HepG2 (cell line): Measurements from ENCODE around the gene TOGARAM1.

Experiments
- BORCS8-MEF2B ChIP-seq: sonication (generic); formaldehyde crosslinking; IDR thresholded peaks from 2 replicates; pipeline ENCODE4 v1.8.0; 2022; ENCODE audit warnings: mild to moderate bottlenecking, missing genetic modification reagents
- CC2D1A ChIP-seq: sonication (generic); formaldehyde crosslinking; IDR thresholded peaks from 2 replicates; pipeline ENCODE4 v1.8.1; 2023; ENCODE audit warnings: mild to moderate bottlenecking, missing genetic modification reagents
- EHMT2 ChIP-seq: fragments of 200-600 bp; sonication (generic); IDR thresholded peaks from 2 replicates; pipeline ENCODE4 v1.7.0; 2017; ENCODE audit warnings: antibody characterized with exemption, low read depth, low read length, borderline replicate concordance
- GABPB1 ChIP-seq: IDR thresholded peaks from 2 replicates; pipeline ENCODE4 v1.6.1; 2016; ENCODE audit warnings: mild to moderate bottlenecking, missing genetic modification reagents, moderate library complexity, missing compliant biosample characterization
- MIER3 ChIP-seq: IDR thresholded peaks from 2 replicates; pipeline ENCODE4 v1.6.1; 2016; ENCODE audit warnings: missing compliant biosample characterization, borderline replicate concordance
- PHF20 ChIP-seq: sonication (generic); formaldehyde crosslinking; IDR thresholded peaks from 2 replicates; pipeline ENCODE4 v1.5.0; 2020; ENCODE audit warnings: mild to moderate bottlenecking, missing genetic modification reagents
- ZFY ChIP-seq: sonication (generic); formaldehyde crosslinking; IDR thresholded peaks from 2 replicates; pipeline ENCODE4 v1.4.0; 2020; ENCODE audit warnings: missing genetic modification reagents
- TF ChIP-seq, protein P1 (sequence below): sonication (generic); formaldehyde crosslinking; IDR thresholded peaks from 2 replicates; pipeline ENCODE4 v1.4.0; 2020; ENCODE audit warnings: mild to moderate bottlenecking, missing genetic modification reagents

DNA sequence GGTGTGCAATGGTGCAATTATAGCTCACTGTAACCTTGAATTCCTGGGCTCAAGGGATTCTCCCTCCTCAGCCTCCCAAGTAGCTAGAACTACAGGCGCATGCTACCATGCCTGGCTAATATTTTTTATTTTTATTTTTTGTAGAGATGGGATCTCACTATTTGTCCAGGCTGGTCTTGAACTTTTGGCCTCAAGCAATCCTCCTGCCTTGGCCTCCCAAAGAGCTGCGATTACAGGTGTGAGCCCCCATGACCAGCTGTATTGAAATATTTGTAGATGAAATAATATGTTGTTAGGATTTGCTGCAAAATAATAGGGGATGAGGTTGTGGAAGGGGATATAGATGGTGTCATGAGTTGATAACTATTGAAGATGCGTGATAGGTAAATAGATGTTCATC lies 5.1 kb upstream of the TOGARAM1 start:
- TF ChIP-seq, protein P1, sequence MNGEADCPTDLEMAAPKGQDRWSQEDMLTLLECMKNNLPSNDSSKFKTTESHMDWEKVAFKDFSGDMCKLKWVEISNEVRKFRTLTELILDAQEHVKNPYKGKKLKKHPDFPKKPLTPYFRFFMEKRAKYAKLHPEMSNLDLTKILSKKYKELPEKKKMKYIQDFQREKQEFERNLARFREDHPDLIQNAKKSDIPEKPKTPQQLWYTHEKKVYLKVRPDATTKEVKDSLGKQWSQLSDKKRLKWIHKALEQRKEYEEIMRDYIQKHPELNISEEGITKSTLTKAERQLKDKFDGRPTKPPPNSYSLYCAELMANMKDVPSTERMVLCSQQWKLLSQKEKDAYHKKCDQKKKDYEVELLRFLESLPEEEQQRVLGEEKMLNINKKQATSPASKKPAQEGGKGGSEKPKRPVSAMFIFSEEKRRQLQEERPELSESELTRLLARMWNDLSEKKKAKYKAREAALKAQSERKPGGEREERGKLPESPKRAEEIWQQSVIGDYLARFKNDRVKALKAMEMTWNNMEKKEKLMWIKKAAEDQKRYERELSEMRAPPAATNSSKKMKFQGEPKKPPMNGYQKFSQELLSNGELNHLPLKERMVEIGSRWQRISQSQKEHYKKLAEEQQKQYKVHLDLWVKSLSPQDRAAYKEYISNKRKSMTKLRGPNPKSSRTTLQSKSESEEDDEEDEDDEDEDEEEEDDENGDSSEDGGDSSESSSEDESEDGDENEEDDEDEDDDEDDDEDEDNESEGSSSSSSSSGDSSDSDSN (CRISPR knock-in tag) = no peak
- TF ChIP-seq GABPB1 (CRISPR knock-in tag) (no peak), CC2D1A (CRISPR knock-in tag) (no peak), EHMT2 (no peak), PHF20 (no peak), BORCS8-MEF2B (CRISPR knock-in tag) (no peak), ZFY (no peak), MIER3 (CRISPR knock-in tag) (no peak)
